GM10266 (cell line): ENCODE measurements around the gene UBE2Q2.

Experiments used
- DNase-seq: peaks from one replicate; pipeline ENCODE4 v3.0.0; 2012; ENCODE audit errors: extremely low spot score
- CTCF ChIP-seq: IDR thresholded peaks from 2 replicates; pipeline ENCODE4 v1.5.1; 2012; ENCODE audit warnings: mild to moderate bottlenecking, low read depth; ENCODE audit not compliant: control insufficient read depth, insufficient read depth; ENCODE audit errors: missing control alignments

Gene UBE2Q2

GRCh38 chr15:75820206-75820605, 23.0 kb upstream of the UBE2Q2 start:
- no peak for TF ChIP-seq CTCF

GRCh38 chr15:75821786-75822345, 21.4 kb upstream of the UBE2Q2 start:
- no peak for DNase-seq
- no peak for TF ChIP-seq CTCF

More at GRCh38 chr15:75820206-75820605, 23.0 kb upstream of the UBE2Q2 start:
- DNase-seq = no peak

DNA sequence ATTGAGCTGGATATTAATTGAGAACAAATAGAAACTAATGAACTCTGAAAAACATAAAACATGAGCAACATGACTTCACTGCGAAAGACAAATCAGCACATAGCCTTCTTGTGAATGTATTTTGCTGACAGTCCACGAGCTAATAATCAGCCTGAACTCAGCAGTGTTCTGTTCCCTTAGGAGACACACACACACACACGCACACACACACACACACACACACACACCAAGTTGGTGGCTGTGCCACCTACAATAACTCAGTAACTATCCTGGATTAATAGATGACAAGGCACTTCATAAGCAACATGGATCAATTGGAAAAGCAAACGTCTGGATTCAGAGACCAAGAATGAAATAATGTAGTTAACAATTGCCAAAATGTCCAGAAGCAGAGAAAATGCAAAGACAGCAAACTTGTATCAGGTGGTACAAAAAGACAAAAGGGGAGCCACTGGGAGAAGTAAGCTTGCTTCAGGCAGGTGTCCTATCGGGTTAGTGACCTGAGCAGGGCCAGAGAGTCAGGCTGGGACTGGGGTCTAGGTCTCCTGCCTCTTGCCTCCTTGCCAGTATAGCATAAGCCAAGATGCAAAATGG, 20.5 kb upstream of the UBE2Q2 start:
- no peak for TF ChIP-seq CTCF
- no peak for DNase-seq

DNA sequence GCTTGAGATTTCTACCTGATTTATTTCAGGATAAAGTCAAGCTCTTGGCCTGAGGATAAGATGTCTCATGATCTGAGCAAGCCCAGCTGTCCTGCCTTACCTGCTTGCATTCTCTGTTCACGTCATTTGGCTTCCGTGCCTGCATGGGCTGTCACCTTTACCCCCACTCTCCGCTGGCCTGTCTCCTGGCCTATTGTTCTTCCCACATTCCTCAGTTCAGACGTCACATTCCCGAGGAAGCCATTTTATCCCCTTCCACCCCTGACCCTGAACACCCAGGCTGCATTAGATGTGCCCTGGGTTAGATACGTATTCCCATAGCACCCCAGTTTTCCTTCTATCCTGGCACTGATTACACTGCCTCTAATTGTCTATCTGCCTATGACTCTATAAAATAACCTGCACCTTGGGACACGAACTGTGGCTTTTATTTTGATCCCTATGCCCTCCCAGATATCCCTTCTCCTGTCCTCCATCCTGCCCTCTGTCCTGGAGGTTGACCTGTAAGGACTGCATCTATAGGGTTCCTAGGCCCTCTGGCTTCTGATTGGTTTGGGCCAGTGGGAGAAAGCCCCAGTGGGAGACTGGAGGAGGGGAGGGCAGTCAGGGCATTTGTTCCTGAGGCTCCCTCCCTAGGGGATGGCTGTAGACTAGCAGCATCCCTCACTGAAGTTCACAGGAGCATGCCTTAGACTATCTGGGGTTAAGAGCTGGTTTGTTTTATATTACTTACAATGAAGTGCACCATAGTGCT, 19.2 kb upstream of the UBE2Q2 start:
- TF ChIP-seq CTCF = no peak
- DNase-seq = no peak

- no peak for DNase-seq
- no peak for TF ChIP-seq CTCF
Observed at GRCh38 chr15:75827691-75828090, 15.6 kb upstream of the UBE2Q2 start.

GRCh38 chr15:75828429-75828828, 14.8 kb upstream of the UBE2Q2 start:
- no peak for TF ChIP-seq CTCF
- no peak for DNase-seq
